Ovary (tissue), 3 donors: ENCODE measurements around the gene ADGRF1.

ENCODE experiments used
- EP300 ChIP-seq: sonication (generic); formaldehyde crosslinking; IDR thresholded peaks from one replicate; pipeline ENCODE4 v1.6.1; 2017; ENCODE audit warnings: antibody characterized with exemption
- POLR2A ChIP-seq: fragments of 450-650 bp; IDR thresholded peaks from one replicate; pipeline ENCODE4 v1.6.1; 2017; ENCODE audit warnings: antibody characterized with exemption, mild to moderate bottlenecking, moderate library complexity
- TF ChIP-seq, protein P1 (sequence below), 3 donors: fragments of 450-650 bp in 2 of 3; fragments of 200-600 bp in 1 of 3; IDR thresholded peaks; one replicate each; pipeline versions ENCODE4 v1.5.1 to v1.8.0; 2016 to 2022; ENCODE audit warnings: antibody characterized with exemption in 3 of 3, mild to moderate bottlenecking in 1 of 3
- donor health status: DM: no; HTN: no; CAD: no.

GRCh38 chr6:47005486-47005885 lies 36.6 kb downstream of the ADGRF1 start:
- TF ChIP-seq, protein P1, sequence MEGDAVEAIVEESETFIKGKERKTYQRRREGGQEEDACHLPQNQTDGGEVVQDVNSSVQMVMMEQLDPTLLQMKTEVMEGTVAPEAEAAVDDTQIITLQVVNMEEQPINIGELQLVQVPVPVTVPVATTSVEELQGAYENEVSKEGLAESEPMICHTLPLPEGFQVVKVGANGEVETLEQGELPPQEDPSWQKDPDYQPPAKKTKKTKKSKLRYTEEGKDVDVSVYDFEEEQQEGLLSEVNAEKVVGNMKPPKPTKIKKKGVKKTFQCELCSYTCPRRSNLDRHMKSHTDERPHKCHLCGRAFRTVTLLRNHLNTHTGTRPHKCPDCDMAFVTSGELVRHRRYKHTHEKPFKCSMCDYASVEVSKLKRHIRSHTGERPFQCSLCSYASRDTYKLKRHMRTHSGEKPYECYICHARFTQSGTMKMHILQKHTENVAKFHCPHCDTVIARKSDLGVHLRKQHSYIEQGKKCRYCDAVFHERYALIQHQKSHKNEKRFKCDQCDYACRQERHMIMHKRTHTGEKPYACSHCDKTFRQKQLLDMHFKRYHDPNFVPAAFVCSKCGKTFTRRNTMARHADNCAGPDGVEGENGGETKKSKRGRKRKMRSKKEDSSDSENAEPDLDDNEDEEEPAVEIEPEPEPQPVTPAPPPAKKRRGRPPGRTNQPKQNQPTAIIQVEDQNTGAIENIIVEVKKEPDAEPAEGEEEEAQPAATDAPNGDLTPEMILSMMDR (IDR thresholded peaks at IDR 0.05) = no peak
- TF ChIP-seq POLR2A (no peak), EP300 (no peak)
